Karpas-422 (cell line): ENCODE measurements around the gene CCDC124. TPM values are rescaled to one million over a fixed set of nuclear protein-coding genes. Genes with fewer than 3 reads are reported as not detected.

ENCODE experiments used
- DNase-seq: peaks from one replicate; pipeline ENCODE4 v3.0.0-alpha.2; 2015
- H2AFZ ChIP-seq: fragments of 200-600 bp; sonication (generic); 2 replicates; pipeline ENCODE4 v1.6.1; 2014; ENCODE audit warnings: antibody characterized with exemption, low read length, mixed read lengths
- H3K27ac ChIP-seq: fragments of 200-600 bp; sonication (generic); 2 replicates; pipeline ENCODE4 v1.5.1; 2014; ENCODE audit warnings: mild to moderate bottlenecking, low read length, moderate library complexity
- H3K27me3 ChIP-seq: fragments of 200-600 bp; sonication (generic); 2 replicates; pipeline ENCODE4 v1.6.1; 2014; ENCODE audit warnings: low read length, mixed read lengths
- H3K36me3 ChIP-seq: fragments of 200-600 bp; sonication (generic); 2 replicates; pipeline ENCODE4 v1.6.1; 2014; ENCODE audit warnings: low read length, mixed read lengths; ENCODE audit not compliant: insufficient read depth
- H3K4me1 ChIP-seq: fragments of 200-600 bp; sonication (generic); 2 replicates; pipeline ENCODE4 v1.6.1; 2014; ENCODE audit warnings: mild to moderate bottlenecking, low read length, mixed read lengths
- H3K4me2 ChIP-seq: fragments of 200-600 bp; sonication (generic); 2 replicates; pipeline ENCODE4 v1.6.1; 2014; ENCODE audit warnings: low read length, low read depth, mild to moderate bottlenecking; ENCODE audit not compliant: poor library complexity, severe bottlenecking
- H3K4me3 ChIP-seq: fragments of 200-600 bp; sonication (generic); 2 replicates; pipeline ENCODE4 v1.5.1; 2014; ENCODE audit warnings: mild to moderate bottlenecking, antibody characterized with exemption, low read length, mixed read lengths
- H3K79me2 ChIP-seq: fragments of 200-600 bp; sonication (generic); 2 replicates; pipeline ENCODE4 v1.6.1; 2014; ENCODE audit warnings: mild to moderate bottlenecking, low read length, mixed read lengths
- H3K9ac ChIP-seq: fragments of 200-600 bp; sonication (generic); 2 replicates; pipeline ENCODE4 v1.6.0; 2014; ENCODE audit warnings: low read length
- H3K9me2 ChIP-seq: fragments of 200-600 bp; sonication (generic), shearing (Covaris generic); replicated peaks from 2 replicates; pipeline ENCODE4 v1.6.0; 2014; ENCODE audit warnings: mild to moderate bottlenecking, low read length, moderate library complexity; ENCODE audit not compliant: insufficient read depth
- H3K9me3 ChIP-seq: fragments of 300-700, 200-600 bp; sonication (generic); 2 replicates; pipeline ENCODE4 v1.6.1; 2014; ENCODE audit warnings: low read length, mixed read lengths
- H4K20me1 ChIP-seq: fragments of 200-600 bp; sonication (generic); 2 replicates; pipeline ENCODE4 v1.6.1; 2014; ENCODE audit warnings: mild to moderate bottlenecking, antibody characterized with exemption, low read length, low read depth; ENCODE audit not compliant: insufficient read depth
- total RNA-seq: library from RNA; depleted of rRNA; stranded (reverse); fragments of >200 nt; shearing (Covaris generic); gene quantifications from 2 replicates; pipeline ENCODE4 v1.2.3, GENCODE V29; 2014; ENCODE audit warnings: low replicate concordance

Gene CCDC124
- total RNA-seq, 1 experiment from 2014 or later, result 13.9 TPM

GRCh38 chr19:17967257-17968051 is 34.6 kb downstream of the CCDC124 start:
- Histone ChIP-seq H4K20me1 (no peaks in the 10 kb centered on the region), H3K4me3 (no peak overlapping the region), H3K79me2 (no peaks in the 10 kb centered on the region), H3K27me3 (no peaks in the 10 kb centered on the region), H3K36me3 (no peaks in the 10 kb centered on the region), H3K4me1 (no peaks in the 10 kb centered on the region), H3K9me3 (no peaks in the 10 kb centered on the region), H3K27ac (no peak overlapping the region), H3K4me2 (no peak overlapping the region), H2AFZ (no peak overlapping the region), H3K9me2 (no peaks in the 10 kb centered on the region), H3K9ac (no peak overlapping the region)
- DNase-seq, result no peak

DNA sequence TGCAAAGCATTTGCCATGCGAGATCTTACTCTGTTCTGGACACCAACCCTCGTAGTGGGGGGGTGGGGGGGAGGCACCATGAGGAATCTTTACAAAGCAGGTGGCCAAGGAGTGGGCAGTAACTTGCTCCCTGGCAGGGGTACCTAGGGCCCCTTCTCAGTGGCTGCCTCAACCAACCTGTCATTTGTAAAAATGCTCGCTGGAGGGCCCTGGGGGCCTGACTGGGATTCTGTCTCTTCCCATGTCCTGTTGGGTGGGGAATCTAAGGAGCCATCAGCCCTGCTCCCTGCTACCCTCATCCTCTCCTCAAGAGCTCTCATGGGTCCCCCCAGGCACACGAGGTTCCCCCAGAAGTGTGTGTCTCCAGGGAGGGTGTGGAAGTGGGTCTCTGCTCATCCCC is 35.5 kb downstream of the CCDC124 start:
- no peaks in the 10 kb centered on the region for H3K36me3 ChIP-seq
- no peak overlapping the region for H3K4me2 ChIP-seq
- H4K20me1 ChIP-seq, result no peaks in the 10 kb centered on the region
- no peaks in the 10 kb centered on the region for H3K9me3 ChIP-seq
- H3K79me2 ChIP-seq, result no peaks in the 10 kb centered on the region
- no peak overlapping the region for H3K27ac ChIP-seq
- H3K27me3 ChIP-seq, result no peaks in the 10 kb centered on the region
- no peak overlapping the region for H3K4me3 ChIP-seq
- no peaks in the 10 kb centered on the region for H3K4me1 ChIP-seq
- no peak overlapping the region for H2AFZ ChIP-seq
- H3K9me2 ChIP-seq, result no peaks in the 10 kb centered on the region
- no peak for DNase-seq
- H3K9ac ChIP-seq, result no peak overlapping the region

GRCh38 chr19:17969096-17969792 is 36.4 kb downstream of the CCDC124 start:
- Histone ChIP-seq H4K20me1 (no peaks in the 10 kb centered on the region), H3K4me3 (no peak overlapping the region), H3K27me3 (no peaks in the 10 kb centered on the region), H2AFZ (no peak overlapping the region), H3K4me1 (no peaks in the 10 kb centered on the region), H3K9ac (no peak overlapping the region), H3K4me2 (no peak overlapping the region), H3K27ac (no peak overlapping the region), H3K9me3 (no peaks in the 10 kb centered on the region), H3K79me2 (no peaks in the 10 kb centered on the region), H3K36me3 (no peaks in the 10 kb centered on the region), H3K9me2 (no peaks in the 10 kb centered on the region)
- no peak for DNase-seq

DNA sequence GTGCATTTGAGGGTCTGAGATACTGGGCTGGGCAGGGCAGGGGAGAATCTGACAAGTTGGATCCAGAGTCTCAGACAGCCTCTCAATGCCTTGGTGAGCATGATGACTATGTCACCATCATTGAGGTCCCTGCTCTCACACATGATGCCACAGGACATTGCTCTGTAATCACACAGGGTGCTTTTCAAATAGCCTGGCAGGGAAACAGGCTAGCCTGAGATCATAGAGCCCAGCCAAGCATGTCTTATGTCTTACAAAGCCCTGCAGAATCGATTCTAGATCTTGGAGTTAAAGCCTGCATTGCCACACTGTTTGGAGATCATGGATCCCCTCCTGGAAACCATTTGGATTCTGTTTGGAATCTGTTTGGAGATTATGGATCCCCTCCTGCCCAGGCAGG is 39.4 kb downstream of the CCDC124 start:
- Histone ChIP-seq H3K9ac (no peak overlapping the region), H3K4me3 (no peak overlapping the region), H3K36me3 (no peaks in the 10 kb centered on the region), H3K4me1 (no peaks in the 10 kb centered on the region), H2AFZ (no peak overlapping the region), H3K27ac (no peak overlapping the region), H3K79me2 (no peaks in the 10 kb centered on the region), H3K9me2 (no peaks in the 10 kb centered on the region), H3K9me3 (no peaks in the 10 kb centered on the region), H3K27me3 (no peaks in the 10 kb centered on the region), H3K4me2 (no peak overlapping the region), H4K20me1 (no peaks in the 10 kb centered on the region)
- DNase-seq, result no peak

GRCh38 chr19:17973759-17974158 is 40.9 kb downstream of the CCDC124 start:
- Histone ChIP-seq H4K20me1 (no peaks in the 10 kb centered on the region), H3K27ac (no peak overlapping the region), H3K4me1 (no peaks in the 10 kb centered on the region), H2AFZ (no peak overlapping the region), H3K9me2 (no peaks in the 10 kb centered on the region), H3K9me3 (no peaks in the 10 kb centered on the region), H3K4me2 (no peak overlapping the region), H3K27me3 (no peaks in the 10 kb centered on the region), H3K4me3 (no peak overlapping the region), H3K79me2 (no peaks in the 10 kb centered on the region), H3K36me3 (no peaks in the 10 kb centered on the region), H3K9ac (no peak overlapping the region)
- DNase-seq, result no peak

DNA sequence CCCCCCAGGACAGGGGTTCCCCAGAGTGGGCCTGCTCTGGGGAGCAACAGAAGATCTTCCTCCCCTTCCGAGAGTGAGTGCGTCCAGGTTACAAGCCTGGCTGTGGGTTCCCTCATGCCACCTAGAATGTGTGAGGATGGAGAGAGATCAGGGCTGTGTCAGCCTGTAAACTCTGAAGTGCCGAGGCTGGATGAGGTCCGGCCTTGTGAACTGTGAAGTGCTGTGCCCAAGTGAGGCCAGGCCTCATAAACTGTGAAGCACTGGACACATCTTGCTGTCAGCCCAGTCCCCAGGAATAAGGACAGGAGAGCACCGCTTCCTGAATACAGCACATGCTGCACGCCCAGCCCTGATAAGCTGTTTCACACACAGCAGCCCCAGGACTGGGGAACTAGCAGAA is 41.7 kb downstream of the CCDC124 start:
- Histone ChIP-seq H3K9me2 (no peaks in the 10 kb centered on the region), H3K9me3 (no peaks in the 10 kb centered on the region), H3K4me2 (no peak overlapping the region), H3K27ac (no peak overlapping the region), H3K4me1 (peaks cover 2% of the 10 kb centered on the region), H2AFZ (no peak overlapping the region), H3K4me3 (no peak overlapping the region), H3K9ac (no peak overlapping the region), H3K27me3 (no peaks in the 10 kb centered on the region), H4K20me1 (no peaks in the 10 kb centered on the region), H3K36me3 (no peaks in the 10 kb centered on the region), H3K79me2 (no peaks in the 10 kb centered on the region)
- no peak for DNase-seq

GRCh38 chr19:17975032-17975431 is 42.2 kb downstream of the CCDC124 start:
- no peaks in the 10 kb centered on the region for H3K9me3 ChIP-seq
- no peaks in the 10 kb centered on the region for H3K36me3 ChIP-seq
- H3K27me3 ChIP-seq, result no peaks in the 10 kb centered on the region

GRCh38 chr19:17977021-17977420 is 44.2 kb downstream of the CCDC124 start:
- Histone ChIP-seq H3K9ac (no peak overlapping the region), H3K9me2 (no peaks in the 10 kb centered on the region), H4K20me1 (no peaks in the 10 kb centered on the region)

More at GRCh38 chr19:17975032-17975431, 42.2 kb downstream of the CCDC124 start:
- no peaks in the 10 kb centered on the region for H4K20me1 ChIP-seq
- H3K9me2 ChIP-seq, result no peaks in the 10 kb centered on the region
- no peak overlapping the region for H3K4me2 ChIP-seq
- no peak overlapping the region for H3K27ac ChIP-seq
- DNase-seq, result no peak
- H3K9ac ChIP-seq, result no peak overlapping the region
- H3K4me3 ChIP-seq, result no peak overlapping the region
- H3K79me2 ChIP-seq, result no peaks in the 10 kb centered on the region
- peaks cover 5% of the 10 kb centered on the region for H3K4me1 ChIP-seq
- H2AFZ ChIP-seq, result no peak overlapping the region

More at GRCh38 chr19:17977021-17977420, 44.2 kb downstream of the CCDC124 start:
- Histone ChIP-seq H3K36me3 (no peaks in the 10 kb centered on the region), H3K4me2 (no peak overlapping the region), H3K4me1 (peaks cover 10% of the 10 kb centered on the region), H3K79me2 (no peaks in the 10 kb centered on the region), H3K4me3 (no peak overlapping the region), H2AFZ (no peak overlapping the region), H3K9me3 (no peaks in the 10 kb centered on the region), H3K27ac (no peak overlapping the region), H3K27me3 (no peaks in the 10 kb centered on the region)
- no peak for DNase-seq
